Left kidney (tissue), 2 donors: ENCODE measurements around the gene CLDN34. TPM values are rescaled to one million over a fixed set of nuclear protein-coding genes. Genes with fewer than 3 reads are reported as not detected.

Experiments used
- DNase-seq: peaks from one replicate; pipeline ENCODE4 v3.0.0-alpha.2; 2013
- polyA plus RNA-seq: library from polyadenylated mRNA; unstranded; fragments of 120-200 nt; gene quantifications from one replicate; pipeline ENCODE4 v1.2.1, GENCODE V29; 2013; ENCODE audit not compliant: insufficient read length

CLDN34 gene
- polyA plus RNA-seq, 1 donor, result 0.18 TPM

DNA sequence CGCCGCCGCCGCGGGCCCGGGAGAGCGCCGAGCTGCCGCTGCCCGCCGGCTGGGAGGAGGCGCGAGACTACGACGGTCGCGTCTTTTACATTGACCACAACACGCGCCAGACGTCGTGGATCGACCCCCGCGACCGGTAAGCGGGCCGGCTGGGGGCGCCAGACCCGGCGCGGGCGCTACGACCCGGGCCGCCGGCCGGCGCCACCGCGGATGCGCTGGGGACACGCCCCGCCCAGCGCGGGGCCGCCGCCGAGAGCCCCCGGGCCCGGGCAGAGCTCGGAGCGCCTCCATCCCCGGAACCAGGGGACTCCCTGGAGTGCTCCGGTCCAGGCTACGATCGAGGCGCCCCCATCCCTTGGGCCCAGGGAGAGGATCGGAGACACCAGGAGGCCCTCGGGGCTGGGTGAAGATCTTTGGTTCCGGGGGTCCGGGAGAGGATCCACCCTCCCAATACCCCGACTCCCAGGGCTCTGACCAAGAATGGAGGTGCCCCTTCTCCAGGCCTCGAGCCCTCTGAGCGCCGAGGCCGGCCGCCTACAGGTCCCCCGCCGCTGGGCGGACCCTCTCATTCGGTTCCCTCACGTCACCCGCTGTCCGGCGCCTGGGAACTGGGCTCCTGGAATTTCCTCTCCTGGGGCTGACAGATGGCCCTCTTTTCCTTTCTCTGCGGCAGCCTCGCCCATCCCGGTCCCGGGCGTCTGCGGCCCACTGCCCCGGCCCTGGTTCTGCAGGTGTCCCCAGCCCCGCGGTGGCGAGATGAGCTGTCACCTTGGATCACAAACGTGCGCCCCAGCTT, 48.8 kb downstream of the CLDN34 start:
- no peak for DNase-seq

DNA sequence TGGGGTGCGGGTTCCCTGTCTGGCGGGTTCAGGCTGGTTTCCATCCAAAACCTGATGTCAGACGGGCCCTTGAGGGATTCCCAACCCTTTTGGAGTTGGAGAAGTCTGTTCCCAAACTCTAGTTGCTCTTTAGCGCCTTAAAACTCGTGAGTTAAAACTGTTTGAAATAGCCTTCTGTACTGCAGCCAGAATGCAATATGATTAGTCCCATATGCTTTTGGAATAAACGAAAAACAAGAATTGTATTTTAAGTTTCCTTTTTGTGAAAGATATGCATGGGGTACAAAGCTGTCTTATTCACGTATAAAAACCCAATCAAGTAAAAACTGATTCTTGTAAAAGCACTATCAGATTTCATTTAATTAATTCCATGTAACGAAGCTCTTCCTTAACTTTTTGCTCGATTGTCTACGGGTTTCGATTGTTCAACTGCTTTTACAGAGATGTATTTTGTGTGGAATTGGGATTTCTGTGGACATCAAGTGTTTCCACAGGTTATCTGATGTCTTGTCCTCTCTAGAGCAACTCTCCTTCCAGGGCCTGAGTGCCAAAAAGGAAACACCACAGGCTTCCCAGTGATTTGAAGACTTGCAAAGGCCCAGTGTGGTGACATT, 49.5 kb downstream of the CLDN34 start:
- no peak for DNase-seq

DNA sequence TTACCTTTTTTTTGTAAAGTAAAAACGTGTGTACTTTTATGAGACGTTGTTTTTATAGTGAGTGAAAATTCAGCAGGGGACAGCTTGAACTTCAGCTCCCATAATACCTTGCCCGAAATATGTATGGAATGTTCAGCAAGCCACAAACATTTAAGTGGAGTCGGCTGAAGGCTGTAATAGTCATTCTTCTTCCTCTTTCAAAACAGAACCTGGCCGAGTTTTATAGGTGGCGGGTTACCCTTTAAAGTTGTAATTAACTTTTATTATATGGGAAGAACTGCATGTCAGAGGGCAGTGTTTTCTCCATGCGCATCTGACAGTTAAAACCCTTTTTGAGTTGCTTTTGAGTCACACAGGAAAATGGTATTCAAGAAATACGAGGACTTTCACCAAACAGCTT, 50.7 kb downstream of the CLDN34 start:
- no peak for DNase-seq

Other genes starting within 250 kb of the CLDN34 start
- 15.9 TPM for gene GPR143, start 201.5 kb upstream of the CLDN34 start, polyA plus RNA-seq
- 16.8 TPM for gene SHROOM2, start 180.9 kb upstream of the CLDN34 start, polyA plus RNA-seq
- 5.2 TPM for gene CLCN4, start 189.6 kb downstream of the CLDN34 start, polyA plus RNA-seq